ENCODE data around the gene DNAH17. TPM values are rescaled to one million over a fixed set of nuclear protein-coding genes. Genes with fewer than 3 reads are reported as not detected.

DNAH17 gene
- total RNA-seq, 3 donors from 2014 or later (not counting 1 experiment from before 2014, with no cell fraction given), result 0.16 to 0.25 (median 0.24) TPM

GRCh38 chr17:78426293-78426879 lies 150.8 kb downstream of the DNAH17 start:
- WGBS (ENCODE audit: insufficient coverage), result 97% methylated on average over 22 of the region's 22 CpGs
- Mint-ChIP-seq H3K4me3 (no peak overlapping the region), H3K4me1 (peaks cover 0 to 8% of the 10 kb centered on the region in 2 donors), H3K36me3 (no peaks in the 10 kb centered on the region), H3K9me3 (no peaks in the 10 kb centered on the region), H3K27ac (no peak overlapping the region), H3K27me3 (ENCODE audit: low read depth in 2 of 2) (no peaks in the 10 kb centered on the region)
- no peak for DNase-seq
- Histone ChIP-seq H3K9me3 (ENCODE audit: control insufficient read depth, insufficient read depth, low read length) (no peaks in the 10 kb centered on the region), H3K36me3 (ENCODE audit: control insufficient read depth, insufficient read depth, low read length) (peaks cover 52% of the 10 kb centered on the region), H3K27me3 (ENCODE audit: control insufficient read depth, insufficient read depth, low read length) (no peaks in the 10 kb centered on the region), H3K4me3 (ENCODE audit: low read length) (no peak overlapping the region), H3K4me1 (ENCODE audit: control insufficient read depth, insufficient read depth, low read length) (no peaks in the 10 kb centered on the region), H3K27ac (ENCODE audit: low read length) (no peak overlapping the region)
- no peak for TF ChIP-seq CTCF (IDR thresholded peaks at IDR 0.05)
- intact Hi-C loops (cut with micrococcal nuclease), result no loop called here
- ATAC-seq, result no peak

DNA sequence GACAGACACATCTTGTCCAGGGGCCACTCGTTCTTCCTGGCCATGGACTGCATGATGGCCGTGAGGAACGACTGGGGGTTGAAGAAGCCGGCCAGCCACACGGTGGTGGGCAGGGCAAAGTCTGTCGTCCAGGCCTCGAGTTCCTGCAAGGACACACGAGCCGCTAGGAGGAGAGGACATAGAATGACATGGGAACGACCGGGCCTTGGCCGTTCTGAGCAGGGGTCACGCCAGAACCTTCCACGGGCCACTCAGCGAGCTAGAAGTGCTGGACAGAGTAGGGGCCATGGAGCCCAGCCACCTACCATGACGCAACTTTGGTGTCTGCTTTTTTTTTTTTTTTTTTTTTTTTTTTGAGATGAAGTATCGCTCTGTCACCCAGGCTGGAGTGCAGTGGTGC lies 151.8 kb downstream of the DNAH17 start:
- Histone ChIP-seq H3K4me3 (ENCODE audit: low read length) (no peak overlapping the region), H3K4me1 (ENCODE audit: control insufficient read depth, insufficient read depth, low read length) (no peaks in the 10 kb centered on the region), H3K9me3 (ENCODE audit: control insufficient read depth, insufficient read depth, low read length) (no peaks in the 10 kb centered on the region), H3K27ac (ENCODE audit: low read length) (no peak overlapping the region), H3K36me3 (ENCODE audit: control insufficient read depth, insufficient read depth, low read length) (peaks cover 60% of the 10 kb centered on the region), H3K27me3 (ENCODE audit: control insufficient read depth, insufficient read depth, low read length) (no peaks in the 10 kb centered on the region)
- Mint-ChIP-seq H3K4me3 (no peak overlapping the region), H3K27me3 (ENCODE audit: low read depth in 2 of 2) (no peaks in the 10 kb centered on the region), H3K27ac (no peak overlapping the region), H3K36me3 (no peaks in the 10 kb centered on the region), H3K4me1 (peaks cover 0 to 8% of the 10 kb centered on the region in 2 donors), H3K9me3 (no peaks in the 10 kb centered on the region)
- no peak for TF ChIP-seq CTCF (IDR thresholded peaks at IDR 0.05)
- intact Hi-C loops (cut with micrococcal nuclease), result no loop called here
- 94% methylated on average over 17 of the region's 17 CpGs for whole genome bisulfite sequencing (ENCODE audit: insufficient coverage)
- ATAC-seq, result no peak
- no peak for DNase-seq

DNA sequence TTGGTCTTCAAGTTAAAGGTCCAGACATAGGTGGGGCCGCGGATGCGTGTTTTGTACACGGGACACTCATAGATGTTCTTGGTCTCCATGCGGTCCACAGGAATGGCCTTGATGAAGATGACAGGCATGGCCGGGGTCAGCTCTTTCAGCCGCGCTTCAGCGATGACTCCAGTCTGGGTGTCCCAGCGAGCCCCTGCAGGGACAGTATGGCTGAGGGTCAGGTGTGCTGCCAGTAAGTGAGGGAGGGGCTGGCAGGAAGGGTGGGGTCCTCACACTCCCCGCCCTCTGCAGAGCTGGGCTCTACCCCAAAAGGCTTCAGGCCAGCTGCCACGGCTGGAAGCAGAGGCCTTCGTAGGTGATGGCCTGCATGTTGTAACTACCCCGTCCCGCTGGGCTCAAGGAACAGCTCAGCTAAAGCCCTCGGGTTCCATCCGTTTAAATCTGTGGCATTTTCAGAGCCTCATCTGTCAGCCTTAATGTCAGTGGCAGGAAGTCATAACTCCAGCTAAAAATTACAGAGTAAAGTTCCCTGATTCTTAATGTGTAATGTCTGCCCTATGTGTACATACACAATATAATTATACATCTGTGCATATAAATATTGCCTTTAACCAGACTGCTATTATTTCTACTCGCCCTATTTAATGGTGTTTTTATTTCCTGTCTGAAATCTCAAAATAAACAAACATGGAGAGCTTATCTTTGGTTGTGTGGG lies 153.1 kb downstream of the DNAH17 start:
- 85% methylated on average over 17 of the region's 18 CpGs for WGBS (ENCODE audit: insufficient coverage)
- H3K4me3 Mint-ChIP-seq, result no peak overlapping the region

More for the DNA sequence above, 153.1 kb downstream of the DNAH17 start:
- DNase-seq, result no peak
- Histone ChIP-seq H3K27me3 (ENCODE audit: control insufficient read depth, insufficient read depth, low read length) (no peaks in the 10 kb centered on the region), H3K36me3 (ENCODE audit: control insufficient read depth, insufficient read depth, low read length) (peaks cover 70% of the 10 kb centered on the region), H3K4me1 (ENCODE audit: control insufficient read depth, insufficient read depth, low read length) (no peaks in the 10 kb centered on the region), H3K27ac (ENCODE audit: low read length) (no peak overlapping the region), H3K4me3 (ENCODE audit: low read length) (no peak overlapping the region), H3K9me3 (ENCODE audit: control insufficient read depth, insufficient read depth, low read length) (no peaks in the 10 kb centered on the region)
- H3K27me3 Mint-ChIP-seq (ENCODE audit: low read depth in 2 of 2), result no peaks in the 10 kb centered on the region
- H3K4me1 Mint-ChIP-seq, result peaks cover 0 to 4% of the 10 kb centered on the region in 2 donors
- H3K27ac Mint-ChIP-seq, result no peak overlapping the region
- no peak for ATAC-seq
- no peak for TF ChIP-seq CTCF (IDR thresholded peaks at IDR 0.05)
- no peaks in the 10 kb centered on the region for H3K36me3 Mint-ChIP-seq
- no peaks in the 10 kb centered on the region for H3K9me3 Mint-ChIP-seq
- intact Hi-C loops (cut with micrococcal nuclease), result no loop called here
